Activated CD4-positive, alpha-beta T cell treated with anti-CD3 and anti-CD28 coated beads, Interleukin-2, Interleukin-4, amounts not matched to agents 100 ng/mL and 50 ng/mL, durations not matched to agents 16 hours and 8 hours (primary cell): Measurements from ENCODE around the gene BICDL1.
"Not testable (repeated sequence)": the region's sequence is repeated elsewhere in the genome, so short reads cannot be mapped to it uniquely, and the experiment has no call there.

ENCODE experiments used
- DNase-seq: peaks from one replicate; pipeline ENCODE4 v3.0.0-alpha.2; 2020; ENCODE audit warnings: low spot score

BICDL1 gene, protein sequence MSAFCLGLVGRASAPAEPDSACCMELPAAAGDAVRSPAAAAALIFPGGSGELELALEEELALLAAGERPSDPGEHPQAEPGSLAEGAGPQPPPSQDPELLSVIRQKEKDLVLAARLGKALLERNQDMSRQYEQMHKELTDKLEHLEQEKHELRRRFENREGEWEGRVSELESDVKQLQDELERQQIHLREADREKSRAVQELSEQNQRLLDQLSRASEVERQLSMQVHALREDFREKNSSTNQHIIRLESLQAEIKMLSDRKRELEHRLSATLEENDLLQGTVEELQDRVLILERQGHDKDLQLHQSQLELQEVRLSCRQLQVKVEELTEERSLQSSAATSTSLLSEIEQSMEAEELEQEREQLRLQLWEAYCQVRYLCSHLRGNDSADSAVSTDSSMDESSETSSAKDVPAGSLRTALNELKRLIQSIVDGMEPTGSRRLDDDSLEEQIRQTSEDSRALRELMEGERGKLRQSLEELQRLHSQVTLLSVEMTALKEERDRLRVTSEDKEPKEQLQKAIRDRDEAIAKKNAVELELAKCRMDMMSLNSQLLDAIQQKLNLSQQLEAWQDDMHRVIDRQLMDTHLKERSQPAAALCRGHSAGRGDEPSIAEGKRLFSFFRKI

DNA sequence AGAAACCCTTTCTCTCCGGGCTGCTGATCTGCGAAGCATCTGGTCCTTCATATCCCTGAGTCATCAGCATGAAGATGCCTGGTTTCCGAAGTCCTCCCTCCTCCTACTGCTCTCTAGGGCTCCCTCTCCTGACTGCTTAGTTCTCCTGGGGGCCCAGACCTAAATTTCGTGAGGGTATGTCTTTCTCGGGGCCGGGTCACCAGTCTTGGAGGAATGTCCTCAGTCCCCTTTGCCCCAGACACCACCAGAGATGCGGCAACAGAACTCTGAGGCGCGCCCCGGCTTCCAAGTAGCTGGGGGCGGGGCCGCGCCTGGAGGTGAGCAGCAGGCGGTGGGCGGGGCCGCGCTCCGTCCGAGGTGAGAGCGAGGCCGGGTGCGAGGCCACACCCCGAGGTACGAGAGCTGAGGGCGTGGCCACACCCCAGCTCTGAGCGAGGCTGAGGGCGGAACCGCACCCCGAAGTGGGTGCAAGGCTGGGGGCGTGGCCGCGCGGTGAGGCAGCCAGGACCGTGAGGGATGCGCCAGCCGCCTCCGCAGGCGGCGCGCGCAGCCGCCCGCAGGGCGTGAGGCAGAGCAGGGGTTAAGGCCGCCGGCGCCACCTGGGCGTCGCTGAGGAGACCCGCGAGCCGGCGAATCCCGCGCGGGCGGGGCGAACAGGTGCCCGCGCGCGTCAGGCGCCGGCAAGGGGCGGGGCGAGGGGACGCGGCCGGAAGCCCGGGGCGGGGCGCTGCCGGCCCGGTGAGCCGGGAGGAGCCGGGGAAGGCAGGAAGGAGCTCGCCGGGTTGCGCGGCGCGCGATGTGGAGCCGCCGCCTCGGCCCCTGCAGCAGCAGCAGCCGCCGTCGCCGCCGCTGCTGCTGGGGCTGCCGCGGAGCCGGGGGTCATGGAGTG lies at the start of gene BICDL1:
Gene BICDL1 (plus strand): TSS at position 765 of the 889 bp plus-strand sequence. CDS start 633 bp downstream, outside the sequence.
- DNase-seq: peak; percentile 96

DNA sequence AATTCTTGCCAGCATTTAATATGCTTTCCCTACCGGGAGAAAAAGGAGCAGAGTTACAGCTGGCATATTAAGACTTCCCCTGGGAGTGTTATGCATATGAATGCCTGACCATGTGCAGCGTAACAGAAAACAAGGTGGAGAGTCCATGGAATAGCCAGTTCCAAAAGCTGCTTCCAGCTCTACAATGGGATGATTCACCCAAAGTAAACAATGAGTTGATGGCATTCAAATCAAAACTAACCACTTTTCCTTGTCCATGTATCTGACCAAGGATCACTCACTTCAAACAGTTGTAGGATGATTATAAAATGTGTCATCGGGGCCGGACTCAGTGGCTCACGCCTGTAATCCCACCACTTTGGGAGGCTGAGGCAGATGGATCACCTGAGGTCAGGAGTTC lies 48.1 kb upstream of the BICDL1 start:
- no peak for DNase-seq

DNA sequence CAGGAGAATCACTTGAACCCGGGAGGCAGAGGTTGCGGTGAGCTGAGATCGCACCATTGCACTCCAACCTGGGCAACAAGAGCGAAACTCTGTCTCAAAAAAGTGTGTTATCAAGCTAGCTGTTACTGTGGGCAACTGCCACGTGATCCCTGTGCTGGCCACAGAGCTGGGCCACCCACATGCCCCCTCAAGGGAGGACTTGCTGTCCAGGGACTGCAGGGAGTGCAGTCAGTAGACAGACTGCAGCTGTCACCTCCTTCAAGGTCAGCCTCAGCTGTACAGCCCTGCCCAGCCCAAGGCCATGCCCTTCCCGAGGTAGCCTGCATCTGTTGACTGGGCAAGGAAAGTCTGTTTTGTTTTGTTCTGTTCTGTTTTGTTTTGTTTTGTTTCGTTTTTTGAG lies 46.6 kb upstream of the BICDL1 start:
- no peak for DNase-seq

DNA sequence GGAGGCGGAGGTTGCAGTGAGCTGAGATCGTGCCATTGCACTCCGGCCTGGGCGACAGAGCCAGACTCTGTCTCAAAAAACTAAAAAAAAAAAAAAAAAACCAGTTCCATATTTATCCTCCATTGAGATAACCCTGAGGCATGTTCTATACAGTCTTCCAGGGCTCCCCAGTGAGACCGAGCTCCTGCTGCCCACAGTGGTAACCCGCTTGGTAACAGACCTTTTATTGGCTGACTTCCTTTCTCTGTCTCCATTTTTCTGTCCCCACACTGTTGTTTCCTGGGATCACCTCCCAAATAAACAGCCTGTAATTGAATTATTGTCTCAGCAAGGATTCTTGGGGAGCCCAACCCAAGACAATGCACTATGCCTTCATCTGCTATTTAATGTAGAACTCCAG lies 42.8 kb upstream of the BICDL1 start:
- DNase-seq: no peak

DNA sequence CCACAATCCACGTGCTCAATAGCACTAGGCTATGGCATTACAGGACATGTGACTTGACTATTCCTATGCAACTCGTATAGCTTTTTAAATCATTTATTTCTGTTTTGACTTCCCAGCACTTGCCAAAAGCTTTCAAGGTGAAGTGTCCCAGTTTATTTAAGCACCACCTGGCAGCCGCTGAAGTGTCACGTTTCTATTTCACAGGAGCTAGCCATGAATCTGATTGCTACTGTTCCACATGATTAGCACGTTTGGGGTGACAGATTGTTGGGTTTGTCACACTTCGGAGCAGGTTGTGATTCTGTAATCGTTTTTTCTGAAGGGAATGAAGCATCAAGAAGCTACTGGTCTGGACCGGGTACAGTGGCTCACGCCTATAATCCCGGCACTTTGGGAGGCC lies 39.9 kb upstream of the BICDL1 start:
- DNase-seq: no peak

DNA sequence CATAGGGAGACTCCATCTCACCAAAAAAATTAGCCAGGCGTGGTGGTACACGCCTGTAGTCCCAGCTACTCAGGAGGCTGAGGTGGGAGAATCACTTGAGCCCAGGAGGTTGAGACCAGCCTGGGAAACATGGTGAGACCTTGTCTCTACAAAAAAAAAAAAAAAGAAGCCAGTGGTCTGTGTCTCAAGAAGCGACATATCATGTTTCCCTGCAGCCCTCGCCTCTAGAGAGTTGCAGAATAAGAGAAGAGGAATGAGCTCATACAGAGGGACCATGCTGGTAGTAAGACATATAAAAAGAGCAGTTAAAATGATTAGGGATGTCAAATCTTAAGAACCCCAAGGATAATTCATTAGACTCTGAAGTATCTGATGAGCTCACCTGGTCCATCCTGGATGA lies 39.4 kb upstream of the BICDL1 start:
- DNase-seq: no peak

DNA sequence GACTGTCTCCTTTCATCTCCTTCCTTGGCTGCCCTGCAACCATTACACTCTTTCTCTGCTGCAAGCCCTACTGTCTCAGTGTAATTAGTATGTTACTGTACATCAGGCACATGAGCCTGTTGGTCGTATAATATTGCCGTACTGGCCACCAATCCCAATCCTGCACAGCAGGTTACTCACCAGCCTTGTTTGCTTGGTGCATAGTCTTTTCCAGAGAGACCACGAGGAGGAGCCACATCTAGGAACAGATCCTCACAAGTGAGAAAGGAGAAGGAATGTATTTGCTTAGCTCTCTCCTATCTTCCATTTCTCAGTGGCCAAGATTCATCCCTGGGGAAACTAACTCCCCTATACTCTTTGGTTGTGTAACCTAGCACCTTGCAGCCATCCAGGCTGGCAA lies 33.0 kb upstream of the BICDL1 start:
- no peak for DNase-seq

DNA sequence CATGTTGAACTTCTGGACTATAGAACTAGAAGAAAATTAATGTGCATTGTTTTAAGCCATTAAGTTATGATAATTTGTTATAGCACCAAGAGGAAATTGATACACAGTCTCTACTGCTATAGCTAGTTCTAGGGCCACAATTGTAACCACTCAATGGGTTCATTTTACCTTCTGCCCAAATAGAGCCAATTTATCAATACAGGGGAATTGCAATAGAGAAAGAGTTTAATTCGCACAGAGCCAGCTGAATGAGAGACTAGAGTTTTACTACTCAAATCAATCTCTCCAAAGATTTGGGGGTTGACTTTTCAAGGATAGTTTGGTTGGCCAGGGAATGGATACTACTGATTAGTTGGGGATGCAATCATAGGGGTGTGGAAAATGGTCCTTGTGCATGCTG lies 31.9 kb upstream of the BICDL1 start:
- DNase-seq: no peak

DNA sequence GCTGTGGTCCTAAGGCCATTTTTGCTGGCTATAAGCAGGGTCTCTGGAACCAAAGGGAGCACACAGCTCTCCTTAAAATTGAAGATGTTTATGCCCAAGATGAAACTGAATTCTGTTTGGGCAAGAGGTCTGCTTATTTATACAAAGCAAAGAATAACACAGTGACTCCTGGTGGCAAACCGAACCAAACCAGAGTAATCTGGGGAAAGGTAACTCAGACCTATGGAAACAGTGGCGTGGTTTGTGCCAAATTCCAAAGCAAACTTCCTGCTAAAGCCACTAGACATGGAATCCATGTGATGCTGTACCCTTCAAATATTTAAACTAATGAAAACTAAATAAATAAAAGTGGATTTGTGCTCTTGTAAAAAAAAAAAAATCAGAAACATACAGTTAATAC lies 29.6 kb upstream of the BICDL1 start:
- DNase-seq: no peak

DNA sequence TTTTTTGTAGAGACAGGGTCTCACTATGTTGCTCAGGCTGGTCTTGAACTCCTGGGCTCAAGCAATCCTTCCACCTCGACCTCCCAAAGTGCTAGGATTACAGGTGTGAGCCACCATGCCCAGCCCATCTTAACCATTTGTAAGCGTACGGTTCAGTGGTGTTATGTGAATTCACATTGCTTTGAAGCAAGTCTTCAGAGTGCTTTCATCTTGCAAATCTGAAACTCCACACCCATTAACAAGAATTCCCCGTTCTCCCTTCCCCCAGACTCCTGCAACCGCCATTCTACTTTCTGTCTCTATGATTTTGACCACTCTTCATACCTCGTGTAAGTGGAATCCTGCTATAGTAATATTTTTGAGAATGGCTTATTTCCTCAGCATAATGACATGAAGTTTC lies 24.9 kb upstream of the BICDL1 start:
- DNase-seq: no peak

DNA sequence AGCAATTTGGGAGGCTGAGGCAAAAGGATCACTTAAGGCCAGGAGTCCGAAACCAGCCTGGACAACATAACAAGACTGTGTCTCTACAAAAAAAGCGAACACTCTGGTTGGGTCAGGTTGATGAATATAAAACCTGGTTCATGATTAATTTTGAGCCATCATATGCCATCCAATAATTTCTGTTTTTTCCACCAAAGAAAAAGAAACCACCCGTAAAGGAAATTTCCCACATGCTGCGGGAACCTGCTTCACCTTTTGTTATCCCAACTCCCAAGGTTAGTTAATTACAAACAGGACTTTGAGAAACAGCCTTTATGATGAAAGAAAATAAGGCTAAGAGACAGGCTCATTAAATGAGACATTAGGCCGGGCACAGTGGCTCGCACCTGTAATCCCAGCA lies 24.1 kb upstream of the BICDL1 start:
- no peak for DNase-seq

DNA sequence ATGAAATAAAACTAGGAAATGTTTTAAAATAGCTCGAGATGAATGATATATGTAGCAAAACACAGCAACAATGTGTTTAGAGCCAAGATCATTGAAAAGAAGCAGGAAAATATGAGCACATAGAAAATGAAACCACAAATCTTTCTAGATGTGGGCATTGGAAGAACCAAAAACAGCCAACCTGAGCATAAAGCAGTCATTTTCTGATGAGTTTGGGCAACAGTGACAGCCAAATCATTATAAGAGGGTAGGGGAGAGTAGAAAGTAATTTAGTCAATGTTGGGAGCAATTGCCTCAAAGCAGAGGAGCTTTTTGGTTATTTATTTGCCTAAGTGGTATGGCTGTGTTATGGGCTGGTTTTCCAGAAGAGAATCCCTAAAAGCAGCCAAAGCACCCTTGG lies 8.8 kb upstream of the BICDL1 start:
- peak; percentile 60 for DNase-seq

DNA sequence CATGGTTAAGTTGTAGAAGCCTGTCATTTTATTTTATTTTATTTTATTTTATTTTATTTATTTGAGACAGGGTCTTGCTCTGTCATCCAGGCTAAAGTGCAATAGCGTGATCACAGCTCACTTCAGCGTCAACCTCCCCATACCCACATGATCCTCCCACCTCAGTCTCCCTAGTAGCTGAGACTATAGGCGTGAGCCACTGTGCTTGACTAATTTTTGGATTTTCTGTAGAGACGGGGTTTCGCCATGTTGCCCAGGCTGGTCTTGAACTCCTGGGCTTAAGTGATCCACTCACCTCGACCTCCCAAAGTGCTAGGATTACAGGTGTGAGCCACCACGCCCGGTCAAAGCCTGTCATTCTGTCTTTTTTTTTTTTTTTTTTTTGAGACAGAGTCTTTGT lies 8.3 kb upstream of the BICDL1 start:
- not testable (repeated sequence) for DNase-seq

DNA sequence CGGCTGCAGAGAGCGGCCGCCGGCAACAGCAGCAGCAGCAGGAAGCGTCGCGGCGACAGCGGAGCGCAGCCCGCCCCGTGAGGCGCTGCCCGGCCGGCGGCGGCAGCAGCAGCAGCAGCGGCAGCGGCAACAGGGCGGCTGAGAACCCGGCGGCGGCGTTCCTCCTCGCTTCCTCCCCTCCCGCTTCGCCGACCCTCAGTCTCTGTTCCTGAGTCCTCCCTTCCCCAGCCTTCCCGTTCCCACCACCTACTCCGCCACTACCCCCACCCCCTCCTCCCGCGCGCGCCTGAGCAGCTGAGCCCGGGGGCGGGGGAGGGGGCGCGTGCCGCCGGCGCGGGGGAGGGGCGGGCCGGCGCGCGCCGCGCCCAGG lies 310 bp downstream of the BICDL1 start:
- DNase-seq: no peak

DNA sequence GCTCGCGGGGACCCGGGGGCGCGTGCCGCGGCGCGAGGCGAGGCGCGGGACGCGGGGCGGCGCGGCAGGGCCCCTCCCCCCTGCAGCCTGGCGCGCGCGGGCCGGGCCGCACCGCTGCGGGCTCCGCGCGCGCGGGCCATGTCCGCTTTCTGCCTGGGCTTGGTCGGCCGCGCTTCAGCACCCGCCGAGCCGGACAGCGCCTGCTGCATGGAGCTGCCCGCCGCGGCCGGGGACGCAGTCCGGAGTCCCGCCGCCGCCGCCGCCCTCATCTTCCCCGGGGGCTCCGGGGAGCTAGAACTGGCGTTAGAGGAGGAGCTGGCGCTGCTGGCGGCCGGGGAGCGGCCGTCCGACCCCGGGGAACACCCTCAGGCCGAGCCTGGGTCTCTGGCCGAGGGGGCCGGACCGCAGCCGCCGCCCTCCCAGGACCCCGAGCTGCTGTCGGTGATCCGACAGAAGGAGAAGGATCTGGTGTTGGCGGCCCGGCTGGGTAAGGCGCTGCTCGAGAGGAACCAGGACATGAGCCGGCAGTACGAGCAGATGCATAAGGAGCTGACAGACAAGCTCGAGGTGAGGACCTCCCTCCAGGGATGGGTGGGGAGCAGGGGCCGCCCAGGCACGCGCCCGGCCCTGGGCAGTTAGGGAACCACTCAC lies 820 bp downstream of the BICDL1 start:
- DNase-seq: peak; percentile 63

DNA sequence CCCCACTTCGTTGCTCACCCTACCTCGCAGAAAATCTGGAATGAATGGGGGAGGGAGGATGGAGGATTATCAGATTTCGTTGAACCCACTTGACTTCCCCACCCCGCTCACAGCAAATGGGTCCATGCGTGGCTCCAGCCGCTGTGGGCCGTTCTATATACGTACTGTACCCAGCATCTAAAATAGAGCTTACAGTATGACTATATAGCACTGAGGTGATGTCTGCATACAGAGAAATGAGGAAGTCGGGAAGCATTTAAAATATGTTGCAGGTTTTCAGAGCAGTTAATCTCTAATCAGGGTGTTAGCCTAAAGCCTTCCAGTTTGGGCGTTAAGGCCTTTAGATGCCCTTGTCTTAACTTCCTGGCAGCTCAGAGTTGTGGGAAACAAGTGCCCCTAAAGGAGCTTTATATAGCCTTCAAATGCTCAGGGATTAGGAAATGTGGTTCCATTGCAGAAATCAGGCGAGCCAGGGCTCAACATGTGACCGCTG lies 1.4 kb downstream of the BICDL1 start:
- no peak for DNase-seq

DNA sequence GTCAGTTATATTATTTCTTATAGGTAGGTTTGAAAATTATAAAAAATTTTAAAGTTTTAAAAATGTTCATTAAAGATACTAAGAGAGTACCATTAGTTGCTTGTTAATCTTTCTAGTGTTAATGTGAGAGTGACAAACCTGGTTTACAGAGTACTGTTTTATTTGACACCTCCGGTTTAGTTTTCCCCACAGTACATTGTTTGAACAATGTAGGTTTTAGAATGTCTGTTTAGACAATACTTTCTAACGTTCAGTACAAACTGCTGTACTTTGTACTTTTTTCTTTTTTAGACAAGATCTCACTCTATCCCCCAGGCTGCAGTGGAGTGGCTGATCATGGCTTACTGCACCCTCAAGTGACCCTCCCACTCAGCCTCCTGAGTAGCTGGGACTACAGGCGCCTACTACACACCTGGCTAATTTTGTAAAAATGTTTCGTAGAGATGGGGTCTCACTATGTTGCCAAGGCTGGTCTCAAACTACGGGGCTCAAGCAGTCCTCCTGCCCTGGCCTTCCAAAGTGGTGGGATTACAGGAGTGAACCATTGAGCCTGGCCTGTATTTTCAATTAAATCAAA lies 3.2 kb downstream of the BICDL1 start:
- DNase-seq: no peak

DNA sequence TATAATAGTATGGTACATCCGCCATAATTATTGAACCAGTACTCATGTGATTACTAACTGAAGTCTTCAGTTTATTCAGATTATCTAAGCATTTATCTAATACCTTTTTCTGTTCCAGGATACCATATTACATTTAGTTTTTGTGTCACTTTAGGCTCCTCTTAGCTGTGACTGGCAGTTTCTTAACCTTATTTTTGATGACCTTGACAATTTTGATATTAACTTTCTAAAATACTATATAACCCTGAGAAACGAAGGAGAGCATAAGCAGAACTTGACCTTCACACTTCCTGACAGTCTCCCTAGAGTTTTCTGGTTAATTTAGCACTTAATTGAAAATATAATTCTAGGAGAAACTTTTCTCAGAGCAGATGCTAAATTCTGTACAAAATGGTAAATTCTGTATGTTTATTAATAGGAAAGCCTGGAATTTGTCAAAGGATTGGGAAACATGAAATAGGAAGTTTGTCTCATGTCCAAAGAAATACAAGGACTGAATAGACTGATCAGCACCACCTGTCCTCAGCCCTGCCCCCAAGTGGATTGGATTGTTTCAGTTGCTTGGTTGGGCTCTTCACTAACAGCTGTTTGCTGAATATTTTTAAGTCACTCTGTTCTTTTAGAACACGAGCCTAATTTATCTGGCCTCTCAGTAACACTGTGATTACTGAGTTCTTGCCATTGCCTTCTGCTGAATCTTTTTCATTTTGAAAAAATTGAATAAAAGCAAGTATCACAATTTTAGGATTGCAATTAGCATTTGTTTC lies 6.0 kb downstream of the BICDL1 start:
- no peak for DNase-seq

DNA sequence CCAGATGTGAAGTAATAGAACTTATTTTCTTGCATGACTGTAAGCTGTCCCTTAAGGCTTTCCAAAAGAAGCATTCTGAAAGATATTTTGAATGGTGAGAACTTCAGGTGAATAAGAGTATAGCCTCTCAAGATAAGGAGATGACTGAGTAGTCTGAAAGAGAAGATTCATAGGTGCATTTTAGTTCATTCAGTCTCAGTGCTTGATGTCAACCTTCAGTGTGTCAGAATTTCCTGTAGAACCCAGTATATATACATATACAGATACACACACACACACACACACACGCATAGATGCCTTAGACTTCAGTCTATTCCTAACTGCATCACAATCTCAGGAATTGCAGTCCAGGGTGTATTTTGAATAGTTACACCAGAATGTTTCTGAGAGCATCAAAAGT lies 7.4 kb downstream of the BICDL1 start:
- no peak for DNase-seq

DNA sequence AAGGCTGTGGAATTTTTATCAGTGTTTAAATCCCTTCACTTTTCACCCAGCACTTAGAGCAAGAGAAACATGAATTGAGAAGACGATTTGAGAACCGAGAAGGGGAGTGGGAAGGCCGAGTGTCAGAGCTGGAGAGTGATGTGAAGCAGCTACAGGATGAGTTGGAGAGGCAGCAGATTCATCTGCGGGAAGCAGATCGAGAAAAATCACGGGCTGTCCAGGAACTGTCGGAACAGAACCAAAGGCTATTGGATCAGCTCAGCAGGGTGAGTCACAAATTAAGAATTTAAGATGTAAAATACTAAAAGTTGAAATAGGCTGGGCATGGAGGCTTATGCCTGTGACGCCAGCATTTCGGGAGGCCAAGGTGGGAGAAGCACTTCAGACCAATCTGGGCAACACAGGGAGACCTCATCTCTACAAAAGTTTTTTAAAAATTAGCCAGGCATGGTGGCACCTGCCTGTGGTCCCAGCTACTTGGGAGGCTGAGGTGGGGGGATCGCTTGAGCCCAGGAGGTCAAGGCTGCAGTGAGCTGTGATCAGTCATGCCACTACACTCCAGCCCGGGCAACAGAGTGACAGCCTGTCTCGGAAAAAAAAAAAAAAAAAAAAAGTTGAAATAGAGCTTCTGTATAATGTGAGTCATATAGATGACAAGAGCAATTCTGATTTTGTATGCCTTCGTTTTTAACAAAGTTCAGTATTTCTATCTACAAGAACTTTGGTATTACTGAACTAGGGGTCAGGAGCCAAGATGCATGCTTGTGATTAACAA lies 9.6 kb downstream of the BICDL1 start:
- DNase-seq: no peak
